LoVo (cell line): ENCODE data around the gene CCDC174.
"Not testable (repeated sequence)": the region's sequence is repeated elsewhere in the genome, so short reads cannot be mapped to it uniquely, and the experiment has no call there.

Experiments used
- DNase-seq: peaks from one replicate; pipeline ENCODE4 v3.0.0-alpha.2; 2016; ENCODE audit warnings: low spot score

Gene CCDC174

GRCh38 chr3:14651440-14652251 lies at the start of gene CCDC174:
CCDC174 (plus strand) TSS chr3:14651762; CDS start chr3:14651837, 75 bp downstream.
- DNase-seq: peak; percentile 99

GRCh38 chr3:14602006-14602803 lies 49.4 kb upstream of the CCDC174 start:
- no peak for DNase-seq

- DNase-seq: no peak
Measured at GRCh38 chr3:14602804-14603644, 48.5 kb upstream of the CCDC174 start.

- DNase-seq: no peak
Measured at GRCh38 chr3:14605067-14605466, 46.5 kb upstream of the CCDC174 start.

GRCh38 chr3:14605744-14606143 lies 45.8 kb upstream of the CCDC174 start:
- DNase-seq: no peak

- DNase-seq: no peak
Measured at GRCh38 chr3:14606669-14607339, 44.8 kb upstream of the CCDC174 start.

- no peak for DNase-seq
Measured at GRCh38 chr3:14608298-14608697, 43.3 kb upstream of the CCDC174 start.

GRCh38 chr3:14609058-14609457 lies 42.5 kb upstream of the CCDC174 start:
- not testable (repeated sequence) for DNase-seq

GRCh38 chr3:14609506-14609905 lies 42.1 kb upstream of the CCDC174 start:
- no peak for DNase-seq

- DNase-seq: no peak
Measured at GRCh38 chr3:14609941-14610340, 41.6 kb upstream of the CCDC174 start.

GRCh38 chr3:14614189-14614588 lies 37.4 kb upstream of the CCDC174 start:
- no peak for DNase-seq

- no peak for DNase-seq
Measured at GRCh38 chr3:14614862-14615261, 36.7 kb upstream of the CCDC174 start.

- no peak for DNase-seq
Measured at GRCh38 chr3:14616606-14617507, 34.7 kb upstream of the CCDC174 start.

- DNase-seq: peak; percentile 9
Measured at GRCh38 chr3:14617508-14618023, 34.0 kb upstream of the CCDC174 start.

GRCh38 chr3:14619605-14620004 lies 32.0 kb upstream of the CCDC174 start:
- DNase-seq: no peak

GRCh38 chr3:14620512-14620911 lies 31.1 kb upstream of the CCDC174 start:
- no peak for DNase-seq

GRCh38 chr3:14621093-14621492 lies 30.5 kb upstream of the CCDC174 start:
- DNase-seq: no peak

- DNase-seq: no peak
Measured at GRCh38 chr3:14622368-14622767, 29.2 kb upstream of the CCDC174 start.

- no peak for DNase-seq
Measured at GRCh38 chr3:14623569-14624051, 28.0 kb upstream of the CCDC174 start.

- DNase-seq: no peak
Measured at GRCh38 chr3:14624498-14624897, 27.1 kb upstream of the CCDC174 start.
